Measurements from ENCODE around the gene NTF4.

The NTF4 gene

GRCh38 chr19:49107625-49108459 is 43.2 kb upstream of the NTF4 start:
- TF ChIP-seq, protein P1, sequence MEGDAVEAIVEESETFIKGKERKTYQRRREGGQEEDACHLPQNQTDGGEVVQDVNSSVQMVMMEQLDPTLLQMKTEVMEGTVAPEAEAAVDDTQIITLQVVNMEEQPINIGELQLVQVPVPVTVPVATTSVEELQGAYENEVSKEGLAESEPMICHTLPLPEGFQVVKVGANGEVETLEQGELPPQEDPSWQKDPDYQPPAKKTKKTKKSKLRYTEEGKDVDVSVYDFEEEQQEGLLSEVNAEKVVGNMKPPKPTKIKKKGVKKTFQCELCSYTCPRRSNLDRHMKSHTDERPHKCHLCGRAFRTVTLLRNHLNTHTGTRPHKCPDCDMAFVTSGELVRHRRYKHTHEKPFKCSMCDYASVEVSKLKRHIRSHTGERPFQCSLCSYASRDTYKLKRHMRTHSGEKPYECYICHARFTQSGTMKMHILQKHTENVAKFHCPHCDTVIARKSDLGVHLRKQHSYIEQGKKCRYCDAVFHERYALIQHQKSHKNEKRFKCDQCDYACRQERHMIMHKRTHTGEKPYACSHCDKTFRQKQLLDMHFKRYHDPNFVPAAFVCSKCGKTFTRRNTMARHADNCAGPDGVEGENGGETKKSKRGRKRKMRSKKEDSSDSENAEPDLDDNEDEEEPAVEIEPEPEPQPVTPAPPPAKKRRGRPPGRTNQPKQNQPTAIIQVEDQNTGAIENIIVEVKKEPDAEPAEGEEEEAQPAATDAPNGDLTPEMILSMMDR (conservative IDR thresholded peaks at IDR 0.05; ENCODE audit: low read length), result no peak
- no peak for DNase-seq (ENCODE audit: low read depth)
- no peak overlapping the region for H3K4me3 ChIP-seq (ENCODE audit: low read length)

GRCh38 chr19:49106648-49107135 is 42.1 kb upstream of the NTF4 start:
- peak; percentile 50 for DNase-seq (ENCODE audit: low read depth)
- H3K4me3 ChIP-seq (ENCODE audit: low read length), result no peak overlapping the region
- TF ChIP-seq, protein P1 (conservative IDR thresholded peaks at IDR 0.05; ENCODE audit: low read length), result peak; percentile 72

DNA sequence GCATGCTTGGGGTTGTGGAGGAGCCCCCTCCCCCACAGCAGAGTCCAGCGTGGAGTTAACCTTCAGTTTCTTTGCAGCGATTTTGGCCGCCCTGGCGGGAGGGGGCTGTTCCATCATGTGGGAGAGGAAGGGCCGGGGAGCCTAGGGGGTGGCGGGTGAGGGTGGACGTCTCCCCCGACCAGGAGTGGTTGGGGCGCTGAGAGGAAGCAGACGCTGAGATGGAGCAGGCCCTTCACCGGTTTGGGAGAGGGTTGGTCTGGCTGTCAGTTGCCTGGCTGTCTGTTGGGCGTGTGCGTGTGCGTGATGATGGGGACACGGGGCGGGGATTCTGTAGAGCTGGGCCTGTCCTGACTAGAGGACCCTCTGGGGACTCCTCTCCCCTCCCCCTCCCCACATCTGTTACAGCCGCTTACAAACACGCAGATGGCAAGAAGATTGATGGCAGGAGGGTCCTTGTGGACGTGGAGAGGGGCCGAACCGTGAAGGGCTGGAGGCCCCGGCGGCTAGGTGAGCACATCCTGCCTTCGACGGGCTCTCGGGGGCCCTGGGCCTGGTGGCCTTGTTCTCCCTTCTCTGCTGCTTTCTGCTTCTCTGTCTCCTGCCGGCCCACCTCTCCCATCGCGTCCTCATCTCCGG is 39.7 kb upstream of the NTF4 start:
- no peak overlapping the region for H3K4me3 ChIP-seq (ENCODE audit: low read length)
- DNase-seq (ENCODE audit: low read depth), result no peak
- TF ChIP-seq, protein P1 (conservative IDR thresholded peaks at IDR 0.05; ENCODE audit: low read length), result no peak

DNA sequence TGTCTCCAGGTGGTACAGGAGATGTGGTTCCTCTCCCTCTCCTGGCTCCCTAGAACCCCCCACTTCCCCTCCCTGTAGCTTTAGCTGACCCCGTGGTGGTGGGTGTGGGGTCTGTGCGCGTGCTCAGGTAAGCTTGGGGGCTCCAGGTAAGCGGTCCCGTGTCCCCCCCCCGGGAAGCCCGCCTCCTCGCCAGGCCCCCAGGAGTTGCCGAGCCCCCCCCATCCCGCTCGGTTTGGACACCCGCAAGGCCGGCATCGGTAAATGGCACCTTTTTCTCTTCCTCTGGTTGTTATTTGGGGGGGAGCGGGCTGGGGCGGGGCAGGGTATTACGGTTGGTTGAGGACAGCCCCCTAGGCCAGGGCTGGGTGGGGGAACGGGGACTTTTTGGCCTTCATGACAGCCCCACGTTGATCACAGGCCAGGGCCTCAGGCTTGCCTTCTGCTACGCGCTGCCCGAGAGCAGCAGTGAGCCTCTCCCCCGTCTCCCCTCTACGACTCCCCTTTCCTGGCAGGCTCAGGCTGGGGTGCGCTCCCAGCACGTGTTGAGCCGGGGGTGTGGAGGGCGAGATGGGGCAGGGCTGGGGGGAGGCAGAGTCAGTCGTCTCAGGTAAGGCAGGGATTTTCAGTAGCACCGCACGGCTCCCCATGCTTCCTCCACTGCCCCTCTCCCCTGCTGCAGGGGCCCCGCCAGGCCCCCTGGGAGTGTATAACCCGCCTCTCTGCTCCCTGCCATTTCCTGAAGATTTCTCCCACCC is 38.9 kb upstream of the NTF4 start:
- DNase-seq (ENCODE audit: low read depth), result no peak
- no peak overlapping the region for H3K4me3 ChIP-seq (ENCODE audit: low read length)
- TF ChIP-seq, protein P1 (conservative IDR thresholded peaks at IDR 0.05; ENCODE audit: low read length), result no peak

- H3K4me3 ChIP-seq (ENCODE audit: low read length), result no peak overlapping the region
- TF ChIP-seq, protein P1 (conservative IDR thresholded peaks at IDR 0.05; ENCODE audit: low read length), result no peak
- DNase-seq (ENCODE audit: low read depth), result no peak
These were observed 37.7 kb upstream of the NTF4 start for GRCh38 chr19:49102303-49102702.

DNA sequence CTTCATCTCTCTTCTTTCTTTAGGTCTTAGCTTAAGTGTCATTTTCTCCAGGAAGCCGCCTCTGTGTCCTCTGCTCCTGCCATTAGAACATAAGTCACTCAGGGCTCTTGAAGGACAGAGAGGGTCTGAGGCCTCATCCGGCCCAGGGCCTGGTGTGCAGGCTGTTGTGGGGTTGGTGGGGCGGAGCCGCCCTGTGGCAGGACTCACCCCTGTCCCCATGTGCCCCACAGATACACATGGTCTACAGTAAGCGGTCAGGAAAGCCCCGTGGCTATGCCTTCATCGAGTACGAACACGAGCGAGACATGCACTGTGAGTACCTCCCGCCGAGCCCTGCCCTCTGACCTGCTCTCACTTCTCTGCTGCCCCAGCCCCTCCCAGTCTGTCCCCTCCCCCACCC is 36.5 kb upstream of the NTF4 start:
- H3K4me3 ChIP-seq (ENCODE audit: low read length), result no peak overlapping the region
- TF ChIP-seq, protein P1 (conservative IDR thresholded peaks at IDR 0.05; ENCODE audit: low read length), result no peak
- DNase-seq (ENCODE audit: low read depth), result no peak
